GM20431 (cell line): ENCODE measurements around the gene G3BP1.
"Not testable (repeated sequence)": the region's sequence is repeated elsewhere in the genome, so short reads cannot be mapped to it uniquely, and the experiment has no call there.

Experiments used
- in situ Hi-C: fragments of 300-500 bp; cut with MseI, MboI; formaldehyde crosslinking; loops from one replicate; pipeline ENCODE4 v1.15.0; 2020; ENCODE audit warnings: low sequenced_read_pairs; ENCODE audit not compliant: unreplicated experiment

G3BP1 gene

DNA sequence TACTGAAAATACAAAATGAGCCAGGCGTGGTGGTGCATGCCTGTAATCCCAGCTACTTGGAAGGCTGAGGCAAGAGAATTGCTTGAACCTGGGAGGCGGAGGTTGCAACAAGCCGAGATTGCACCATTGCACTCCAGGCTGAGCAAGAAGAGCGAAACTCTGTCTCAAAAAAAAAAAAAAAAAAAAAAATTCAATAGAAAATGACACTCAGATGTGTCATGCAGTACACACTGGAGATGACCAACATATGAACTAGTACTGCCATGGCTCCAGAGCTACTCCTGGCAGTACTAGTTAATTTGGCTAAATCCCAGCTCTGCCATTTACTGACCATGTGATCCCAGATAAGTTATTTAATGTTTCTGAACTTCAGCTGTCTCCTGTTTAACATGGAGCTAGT lies 20.7 kb upstream of the G3BP1 start:
- in situ Hi-C loops: no loop called here

- in situ Hi-C loops: no loop called here
Observed at GRCh38 chr5:151751593-151751992, 20.2 kb upstream of the G3BP1 start.

- in situ Hi-C loops: no loop called here
Observed at GRCh38 chr5:151755383-151755782, 16.4 kb upstream of the G3BP1 start.

GRCh38 chr5:151757233-151758140 lies 14.3 kb upstream of the G3BP1 start:
- in situ Hi-C loops: no loop called here

DNA sequence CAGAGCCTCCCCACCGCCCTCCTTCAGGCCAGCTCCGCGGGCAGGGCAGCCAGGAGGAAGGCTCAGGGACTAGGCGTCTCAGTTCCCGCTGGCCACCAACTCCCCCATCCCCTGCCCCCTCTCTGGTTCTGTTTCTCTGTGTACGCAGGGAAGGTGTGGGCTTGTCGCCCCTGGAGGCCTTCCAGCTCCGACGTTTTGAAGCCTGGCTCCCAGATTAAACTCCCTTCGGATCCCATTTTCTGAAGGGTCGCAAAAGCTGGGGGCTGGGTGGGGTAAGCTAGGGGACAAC lies 13.7 kb upstream of the G3BP1 start:
- in situ Hi-C loops: no loop called here

DNA sequence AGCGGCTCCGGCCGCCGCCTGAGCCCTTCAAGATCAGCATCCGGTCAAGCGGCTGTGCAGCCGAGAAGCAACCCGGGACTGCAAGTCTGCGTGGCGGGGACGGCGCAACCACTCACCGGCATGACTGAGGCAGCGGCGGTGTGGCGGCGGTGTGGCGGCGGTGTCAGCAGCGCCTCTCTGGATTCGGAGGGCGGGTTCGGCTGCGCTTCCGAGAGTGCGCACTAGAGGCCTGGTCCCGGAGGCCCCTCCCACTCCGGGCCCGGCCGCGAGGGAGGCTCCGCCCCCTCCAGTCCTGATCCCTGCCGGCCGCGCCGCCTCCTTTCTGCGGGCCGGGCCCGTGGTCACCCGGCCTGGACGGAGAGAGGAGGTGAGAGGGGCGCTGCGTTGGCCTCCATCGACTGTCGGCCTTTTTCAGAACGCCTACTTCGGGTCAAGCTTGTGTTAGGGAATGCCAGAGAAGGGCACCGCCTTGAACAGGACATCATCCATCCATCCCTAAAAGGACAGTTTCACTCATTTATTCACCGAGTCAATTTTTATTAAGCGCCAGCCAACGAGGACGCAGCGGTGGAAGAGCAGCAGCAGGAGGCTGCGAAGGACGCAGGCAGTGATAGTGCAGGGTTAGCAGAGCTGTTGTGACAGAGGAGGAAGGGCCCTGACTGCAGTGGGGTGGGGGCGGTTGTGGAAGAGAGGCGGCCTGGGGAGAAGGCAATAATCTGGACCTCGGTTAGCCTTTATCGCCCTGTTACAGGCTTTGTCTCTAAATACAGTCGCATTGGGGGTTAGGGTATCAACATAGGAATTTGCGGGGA lies 13.1 kb upstream of the G3BP1 start, which contains the start of gene ATOX1:
Gene ATOX1 (minus strand): TSS at position 202 of the 812 bp plus-strand sequence. CDS start 80 bp downstream, at position 122.
- in situ Hi-C loops: no loop called here

DNA sequence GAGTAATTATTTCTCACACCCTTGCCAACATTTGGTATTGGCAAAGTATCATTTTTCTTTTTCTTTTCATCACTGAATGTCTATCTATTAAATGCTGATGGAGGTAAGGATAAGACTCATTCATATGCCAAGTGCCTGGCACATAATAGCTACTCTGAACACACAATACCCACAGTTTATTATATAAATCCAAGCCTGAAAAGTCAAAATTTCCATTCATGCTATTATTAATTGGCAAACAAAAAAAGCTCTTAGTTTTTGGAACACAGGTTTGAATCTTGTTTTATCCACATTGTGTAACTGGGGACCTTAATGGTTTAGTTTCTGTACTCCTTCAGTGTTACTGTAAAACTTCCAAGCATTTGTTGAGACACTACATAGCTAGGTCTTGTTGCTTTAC lies 7.0 kb upstream of the G3BP1 start:
- in situ Hi-C loops: no loop called here

- in situ Hi-C loops: no loop called here
Observed at GRCh38 chr5:151766975-151767374, 4.8 kb upstream of the G3BP1 start.

DNA sequence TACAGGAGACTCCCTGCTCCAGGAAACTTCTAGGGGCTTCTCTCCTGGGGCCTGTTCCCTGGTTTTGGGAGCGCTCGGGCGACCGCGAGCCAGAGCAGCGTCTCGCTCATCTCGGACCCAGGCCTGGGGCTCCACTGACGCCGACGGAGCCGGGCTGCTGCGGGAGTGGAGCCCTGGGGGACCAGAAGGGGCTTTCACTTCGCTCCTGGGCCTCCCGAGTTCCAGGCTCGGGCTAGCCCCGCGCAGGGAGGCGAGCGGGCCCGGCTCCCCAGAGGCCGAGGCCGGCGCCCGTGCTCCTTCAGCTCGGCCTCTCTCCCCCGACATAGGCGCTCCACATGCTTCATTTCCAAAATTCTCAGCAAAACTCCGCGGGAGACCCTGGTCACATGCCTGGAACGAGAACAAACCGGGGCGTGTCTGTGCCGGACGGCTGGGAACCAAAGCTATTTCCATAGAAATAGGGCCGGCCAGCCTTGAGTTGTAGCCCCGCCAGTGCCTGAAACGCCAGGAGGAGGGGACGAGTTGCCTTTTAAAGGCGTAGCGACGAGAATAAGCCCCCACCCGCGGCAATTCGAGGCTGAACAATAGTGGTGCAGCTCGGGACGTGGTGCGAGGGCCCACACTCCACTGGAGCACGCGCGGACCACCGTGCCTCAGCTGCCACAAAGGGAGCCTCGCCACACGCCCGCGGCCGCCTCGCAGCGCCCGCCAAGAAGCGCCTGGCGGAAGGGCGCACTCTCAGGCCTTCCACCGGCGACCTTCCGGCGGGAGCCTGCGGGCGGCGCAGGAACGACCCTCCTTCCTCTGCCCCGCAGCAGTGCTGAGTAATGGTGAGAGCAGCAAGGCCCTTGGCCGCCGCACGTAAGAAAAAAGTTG lies 1.1 kb upstream of the G3BP1 start:
- in situ Hi-C loops: no loop called here

GRCh38 chr5:151772029-151772845 lies 483 bp downstream of the G3BP1 start:
- in situ Hi-C loops: no loop called here

- in situ Hi-C loops: no loop called here
Observed at GRCh38 chr5:151772846-151773561, 1.2 kb downstream of the G3BP1 start.

DNA sequence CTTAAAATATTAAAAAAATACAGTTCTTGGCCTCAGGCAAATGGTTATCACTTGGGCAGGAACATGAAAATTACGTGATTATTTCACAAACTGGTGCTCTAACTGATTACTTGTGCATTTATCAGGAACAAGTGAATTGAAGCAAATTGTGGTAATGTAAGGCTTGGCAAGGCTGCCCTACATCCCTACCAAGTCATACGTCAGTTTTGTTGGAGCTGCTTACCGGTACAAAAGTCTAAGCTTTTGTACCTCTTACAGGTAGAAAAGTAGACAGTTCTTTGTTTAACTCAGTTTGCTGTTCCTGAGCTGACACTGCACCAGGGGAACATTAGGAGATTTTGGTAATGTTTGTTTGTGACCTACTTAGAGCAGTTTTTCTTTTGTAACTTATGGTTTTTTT lies 2.2 kb downstream of the G3BP1 start:
- in situ Hi-C loops: no loop called here

- in situ Hi-C loops: no loop called here
Observed at GRCh38 chr5:151775025-151775606, 3.4 kb downstream of the G3BP1 start.

- in situ Hi-C loops: no loop called here
Observed at GRCh38 chr5:151779531-151780125, 7.9 kb downstream of the G3BP1 start.

DNA sequence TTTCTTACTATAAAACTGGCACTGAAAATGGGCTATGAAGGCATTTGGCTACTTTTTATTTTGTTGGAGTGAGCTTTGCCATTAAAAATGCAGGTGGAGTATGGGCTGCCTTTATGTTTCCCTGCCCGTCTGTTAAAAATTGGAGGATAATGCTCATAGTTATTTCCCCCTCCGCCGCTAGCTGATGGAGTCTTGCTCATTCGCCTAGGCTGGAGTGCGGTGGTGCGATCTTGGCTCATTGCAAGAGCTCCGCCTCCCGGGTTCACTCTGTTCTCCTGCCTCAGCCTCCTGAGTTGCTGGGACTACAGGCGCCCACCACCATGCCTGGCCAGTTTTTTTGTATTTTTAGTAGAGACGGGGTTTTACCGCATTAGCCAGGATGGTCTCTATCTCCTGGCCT lies 8.6 kb downstream of the G3BP1 start:
- in situ Hi-C loops: no loop called here

DNA sequence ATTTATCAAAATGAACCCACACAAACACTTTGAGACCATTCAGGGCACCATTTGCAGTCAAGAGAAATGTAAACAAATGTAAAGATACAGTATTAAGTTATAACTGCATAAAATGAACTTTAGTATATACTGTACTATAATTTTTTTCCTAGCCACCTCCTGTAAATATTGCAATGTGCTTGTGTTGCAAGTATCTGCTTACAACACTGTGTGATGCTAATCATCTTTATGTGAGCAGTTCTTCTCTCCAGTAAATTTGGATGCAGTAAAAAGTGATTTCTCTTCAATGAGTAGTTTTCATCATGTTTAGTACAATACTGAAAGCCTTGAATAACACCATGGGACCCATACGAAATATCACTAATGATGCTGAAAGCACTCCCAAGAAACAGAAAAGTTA lies 9.4 kb downstream of the G3BP1 start:
- in situ Hi-C loops: no loop called here

- in situ Hi-C loops: not testable (repeated sequence)
Observed at GRCh38 chr5:151783664-151784063, 11.9 kb downstream of the G3BP1 start.

- in situ Hi-C loops: no loop called here
Observed at GRCh38 chr5:151784141-151784540, 12.4 kb downstream of the G3BP1 start.
